Endothelial cell of umbilical vein (primary cell): ENCODE data around the gene LMBRD1.

Source experiments
- CTCF ChIP-seq, 2 donors: IDR thresholded peaks; 1 replicate in 1 of 2; 2 replicates in 1 of 2; pipeline ENCODE4 v1.5.1; 2011; ENCODE audit warnings: low read length in 2 of 2, mild to moderate bottlenecking in 2 of 2, moderate library complexity in 2 of 2, control low read depth in 1 of 2, inconsistent platforms in 1 of 2, low read depth in 1 of 2; ENCODE audit not compliant: insufficient read depth in 1 of 2; ENCODE audit errors: extremely low read depth in 1 of 2
- MYC ChIP-seq: IDR thresholded peaks from one replicate; pipeline ENCODE4 v1.6.1; 2011; ENCODE audit warnings: mild to moderate bottlenecking, low read depth, low read length
- POLR2A ChIP-seq: IDR thresholded peaks from 2 replicates; pipeline ENCODE4 v1.6.1; 2012; ENCODE audit warnings: low read depth, mild to moderate bottlenecking, control low read depth, low read length

GRCh38 chr6:69784595-69785377 lies 12.0 kb downstream of the LMBRD1 start:
- TF ChIP-seq MYC, result no peak
- TF ChIP-seq POLR2A, result no peak
- no peak for TF ChIP-seq CTCF (IDR thresholded peaks at IDR 0.05; ENCODE audit: extremely low read depth in 1 of 2, insufficient read depth in 1 of 2, low read depth in 1 of 2, low read length in 2 of 2)
